Activated CD4-positive, CD25-positive, alpha-beta regulatory T cell treated with anti-CD3 and anti-CD28 coated beads, Interleukin-2, amount 50 U/mL, for 72 hours (primary cell): ENCODE results near the gene VAV2.

ENCODE experiments used
- DNase-seq: peaks from one replicate; pipeline ENCODE4 v3.0.0; 2021

Gene VAV2

DNA sequence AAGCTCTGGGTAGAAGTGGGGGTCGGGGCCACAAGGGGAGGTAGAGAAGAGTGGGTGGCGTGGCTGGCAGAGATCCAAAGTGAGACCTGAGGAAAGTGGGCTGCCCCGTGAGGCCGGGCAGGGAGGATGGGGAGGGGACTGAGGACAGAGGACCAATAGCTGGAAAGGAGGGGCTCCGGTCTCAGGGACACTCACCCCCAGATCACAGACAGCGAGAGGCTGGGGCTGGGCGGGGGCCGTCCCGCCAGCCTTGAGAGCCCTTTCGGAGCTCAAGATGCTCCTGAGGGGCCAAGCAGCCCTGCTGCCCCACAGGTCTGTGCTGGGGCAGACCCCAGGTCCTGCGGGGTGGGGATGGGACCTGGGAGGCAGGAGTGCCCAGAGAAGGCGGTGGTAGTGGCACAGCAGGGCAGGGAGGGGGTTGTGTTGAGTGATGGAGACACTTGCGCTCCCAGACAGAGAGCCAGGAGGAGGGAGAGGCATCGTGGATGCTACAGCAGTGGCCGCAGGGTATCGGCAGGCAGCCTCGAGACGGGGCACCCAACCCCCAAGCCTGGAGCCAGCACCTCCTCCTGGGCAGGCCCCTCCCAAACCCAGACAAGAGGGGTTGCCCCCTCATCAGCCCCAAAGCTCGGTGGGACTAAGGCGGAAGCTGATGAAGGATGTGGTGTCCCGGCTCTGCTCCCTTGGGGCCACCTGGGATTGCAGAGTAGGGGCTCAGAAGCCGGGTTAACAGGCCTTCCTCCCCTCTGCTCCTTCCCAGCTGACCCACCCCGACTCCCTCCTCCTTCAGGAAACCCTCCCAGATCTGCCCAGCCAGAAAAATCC lies 257.3 kb downstream of the VAV2 start:
- DNase-seq = no peak

DNA sequence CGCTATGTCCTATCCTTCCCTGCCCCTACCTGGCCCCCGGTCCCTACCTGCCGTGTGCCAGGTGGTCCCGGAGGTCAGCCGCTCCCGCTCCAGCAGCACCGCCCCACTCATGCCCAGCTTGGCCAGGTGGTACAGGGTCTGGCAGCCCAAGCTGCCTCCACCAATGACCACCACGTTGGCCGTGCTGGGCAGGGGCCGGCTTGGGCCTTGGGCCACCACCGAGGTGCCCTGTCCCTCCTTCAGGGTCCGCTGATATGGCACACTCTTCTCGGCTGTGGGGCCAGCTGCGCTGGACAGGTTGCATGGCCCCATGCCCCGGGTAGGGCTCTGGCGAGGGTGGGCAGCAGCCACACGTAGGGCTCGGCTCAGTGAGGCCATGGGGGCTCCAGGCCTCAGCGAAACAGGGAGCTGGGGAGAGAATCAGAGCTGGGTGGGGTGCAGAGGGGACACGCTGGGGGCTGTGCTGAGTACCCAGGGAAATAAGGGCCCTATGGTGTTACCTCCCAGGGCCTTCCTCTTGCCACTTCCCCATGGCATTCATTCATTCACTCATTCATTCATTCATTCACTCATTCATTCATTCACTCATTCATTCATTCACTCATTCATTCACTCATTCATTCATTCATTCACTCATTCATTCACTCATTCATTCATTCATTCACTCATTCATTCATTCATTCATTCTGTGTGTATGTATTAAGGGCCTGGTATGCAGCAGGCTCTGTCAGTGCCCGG lies 258.2 kb downstream of the VAV2 start:
- DNase-seq = no peak

DNA sequence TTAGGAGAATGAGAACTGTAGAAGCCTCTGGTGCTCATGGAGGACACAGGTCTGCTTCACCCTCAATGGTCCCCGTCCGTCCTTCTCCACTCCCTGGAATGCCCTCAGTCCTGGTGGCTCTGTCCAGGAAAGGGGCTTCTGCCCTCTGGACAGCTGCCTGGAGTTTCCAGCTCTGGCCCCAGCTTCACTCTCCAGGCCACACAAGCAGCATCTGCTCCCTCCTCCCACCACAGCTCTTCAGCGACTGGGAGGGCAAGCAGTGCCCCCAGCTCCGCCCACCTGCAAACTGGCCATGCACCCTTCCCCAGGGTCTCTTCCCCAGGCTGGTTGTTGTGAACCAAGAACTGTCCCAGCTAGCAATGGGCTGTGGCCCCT lies 258.7 kb downstream of the VAV2 start:
- no peak for DNase-seq

DNA sequence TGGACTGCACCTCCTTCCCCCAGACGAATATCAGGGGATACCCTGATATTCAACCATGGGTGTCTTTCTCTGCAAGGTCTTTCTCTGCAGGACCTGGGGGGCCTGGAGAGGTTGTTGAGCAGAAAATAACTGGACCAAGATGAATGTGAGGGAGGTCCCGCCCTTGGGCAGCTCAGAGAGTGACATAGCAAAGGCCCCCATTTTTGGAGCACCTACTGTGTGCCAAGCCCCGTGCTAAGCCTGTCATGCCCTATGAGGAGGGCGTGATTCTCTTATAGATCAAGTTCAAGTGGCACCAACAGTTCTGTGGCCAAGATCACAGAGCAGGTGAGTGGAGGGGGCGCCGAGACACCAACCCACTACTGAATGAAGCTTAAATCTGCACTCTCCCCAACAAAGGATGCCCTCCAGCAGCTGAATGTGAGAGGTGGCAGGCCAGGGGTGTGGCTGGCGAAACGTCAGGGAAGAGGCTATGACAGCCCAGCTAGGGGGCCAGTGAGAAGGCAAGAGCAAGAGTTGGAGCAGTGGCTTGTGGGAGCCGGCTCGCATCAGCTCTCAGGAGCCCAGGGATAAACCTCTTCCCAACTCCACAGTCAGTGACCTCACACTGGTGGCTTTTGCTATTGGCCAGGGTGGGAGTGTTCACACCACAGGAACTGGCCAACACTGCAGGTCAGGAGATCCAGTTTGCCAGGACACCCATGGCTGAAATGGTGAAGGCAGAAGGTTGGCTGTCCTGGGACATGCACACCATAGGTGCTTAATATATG lies 259.3 kb downstream of the VAV2 start:
- DNase-seq = no peak

GRCh38 chr9:133731876-133732638 lies 260.1 kb downstream of the VAV2 start:
- no peak for DNase-seq

DNA sequence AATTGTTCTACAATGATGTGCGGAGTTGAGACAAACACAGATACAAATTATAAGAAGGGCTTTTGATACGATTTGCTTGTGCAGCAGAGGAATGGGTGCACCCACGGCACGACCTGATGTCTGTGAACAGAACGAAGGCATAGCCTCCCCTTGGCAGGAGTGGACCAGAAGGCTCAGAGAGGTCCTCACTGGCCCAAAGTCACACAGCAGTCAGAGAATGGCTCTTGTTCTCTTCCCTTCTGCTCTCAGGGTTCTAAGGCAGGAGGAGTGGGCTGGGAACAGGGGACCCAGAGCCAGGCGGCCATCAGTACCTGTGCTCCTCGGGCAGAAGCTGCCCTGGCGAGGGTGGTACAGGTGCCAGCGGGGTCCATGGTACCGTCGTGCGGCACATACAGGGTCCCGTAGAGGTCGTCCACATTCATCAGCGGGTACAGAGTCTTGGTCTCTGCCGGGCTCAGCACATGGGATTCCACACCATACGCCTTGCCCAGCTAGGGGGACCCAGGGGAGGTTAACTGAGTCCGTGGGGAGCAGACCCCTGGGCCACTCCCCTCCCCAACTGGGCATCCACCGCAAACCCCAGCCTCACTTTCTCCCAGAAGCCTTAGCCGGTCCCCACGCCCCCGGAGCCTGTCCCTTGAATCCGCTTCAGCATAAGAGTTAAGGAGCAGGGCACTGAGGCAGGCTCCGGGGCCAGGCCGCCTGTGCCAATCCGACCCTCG lies 261.0 kb downstream of the VAV2 start:
- no peak for DNase-seq

DNA sequence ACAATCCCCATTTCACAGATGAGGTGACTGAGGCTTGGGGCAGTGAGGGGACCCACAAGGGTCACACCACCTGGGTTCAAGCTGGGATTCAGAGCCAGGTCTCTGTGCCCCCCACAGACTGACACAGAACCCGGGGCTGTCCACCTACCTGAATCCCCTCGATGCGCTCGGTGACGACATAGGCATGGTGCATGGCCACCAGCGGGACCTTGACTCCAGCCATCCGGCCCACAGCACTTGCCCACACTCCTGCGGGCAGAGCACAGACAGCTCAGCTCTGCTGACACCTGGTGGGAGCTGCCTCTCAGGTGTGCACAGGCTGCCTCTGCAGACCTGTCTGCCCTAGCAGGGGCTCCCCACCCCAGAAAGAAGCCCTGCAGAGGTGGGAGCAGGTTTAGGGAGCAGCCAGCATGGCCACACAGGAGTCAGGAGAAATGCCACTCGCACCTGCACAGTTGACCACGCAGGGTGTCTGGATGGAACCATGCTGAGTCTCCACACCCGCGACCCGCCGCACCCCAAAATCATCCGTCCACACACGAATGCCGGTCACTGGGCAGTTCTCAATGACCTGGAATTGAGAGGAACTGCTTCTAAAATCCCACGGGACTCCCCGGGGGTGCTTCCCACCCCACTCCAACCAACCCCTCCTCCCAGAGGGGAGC lies 262.4 kb downstream of the VAV2 start:
- no peak for DNase-seq

DNA sequence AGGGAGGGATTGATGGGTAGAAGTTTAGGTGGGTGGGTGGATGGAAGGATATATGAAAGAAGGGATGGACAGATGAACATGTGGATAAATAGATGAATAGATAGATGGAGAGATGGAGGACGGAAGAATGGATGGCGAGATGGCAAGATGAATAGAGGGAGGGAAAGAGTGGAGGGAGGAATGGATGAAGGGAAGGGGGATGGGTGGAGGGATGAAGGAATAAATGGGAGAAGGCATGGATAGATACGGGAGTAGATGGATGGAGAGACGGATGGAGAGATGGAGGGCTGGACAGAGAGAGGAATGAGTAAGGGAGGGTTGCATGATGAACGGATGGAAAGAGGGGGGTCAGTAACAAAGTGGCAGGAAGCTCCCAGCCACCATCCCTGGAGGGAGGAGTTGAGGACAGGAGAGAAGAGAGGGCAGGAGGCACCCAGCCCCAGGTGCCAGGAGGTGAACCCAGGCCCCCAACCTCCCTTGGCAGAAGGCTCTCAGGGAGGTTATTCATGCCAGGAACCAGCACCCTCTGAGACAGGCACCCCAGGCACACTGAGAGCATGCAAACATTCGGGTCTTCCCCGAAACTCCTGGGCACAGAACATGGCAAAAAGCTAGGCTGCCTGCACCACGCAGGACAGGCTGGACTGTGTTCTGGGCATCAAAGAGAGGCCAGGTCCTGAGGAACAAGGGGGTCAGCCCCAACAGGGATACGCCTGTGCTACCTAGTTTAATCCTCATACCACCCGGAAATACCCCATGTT lies 263.1 kb downstream of the VAV2 start:
- DNase-seq = no peak

DNA sequence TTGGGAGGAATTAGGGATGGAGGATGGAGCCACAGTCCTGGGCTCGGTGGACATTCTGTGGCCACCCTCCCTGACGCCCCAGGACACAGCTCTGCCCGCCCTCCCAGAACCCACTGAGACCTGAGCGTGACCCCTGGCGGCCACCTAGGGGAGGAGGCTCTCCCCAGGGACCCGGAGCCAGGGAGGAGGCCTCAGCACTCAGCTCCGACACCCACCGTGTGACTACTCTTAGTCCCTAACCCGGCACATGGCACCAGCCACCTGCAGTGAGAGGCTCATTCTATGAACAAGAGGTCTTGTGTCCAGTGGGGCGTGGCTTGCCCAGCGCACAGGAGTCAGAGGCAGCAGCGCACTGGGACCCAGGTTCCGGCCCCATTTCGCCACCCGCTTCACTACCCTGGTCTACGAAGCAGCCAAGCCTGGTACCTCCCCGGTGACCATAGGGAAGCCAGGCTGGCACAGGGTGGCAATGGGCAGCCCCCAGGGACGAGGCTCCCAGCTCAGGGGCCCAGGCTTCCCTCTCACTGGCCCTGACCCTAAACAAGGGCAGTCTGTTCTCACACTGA lies 264.2 kb downstream of the VAV2 start:
- DNase-seq = no peak

GRCh38 chr9:133727277-133727875 lies 264.7 kb downstream of the VAV2 start:
- no peak for DNase-seq

GRCh38 chr9:133726401-133727276 lies 265.5 kb downstream of the VAV2 start:
- peak; percentile 49 for DNase-seq

- DNase-seq = no peak
Measured at GRCh38 chr9:133725886-133726285, 266.2 kb downstream of the VAV2 start.

DNA sequence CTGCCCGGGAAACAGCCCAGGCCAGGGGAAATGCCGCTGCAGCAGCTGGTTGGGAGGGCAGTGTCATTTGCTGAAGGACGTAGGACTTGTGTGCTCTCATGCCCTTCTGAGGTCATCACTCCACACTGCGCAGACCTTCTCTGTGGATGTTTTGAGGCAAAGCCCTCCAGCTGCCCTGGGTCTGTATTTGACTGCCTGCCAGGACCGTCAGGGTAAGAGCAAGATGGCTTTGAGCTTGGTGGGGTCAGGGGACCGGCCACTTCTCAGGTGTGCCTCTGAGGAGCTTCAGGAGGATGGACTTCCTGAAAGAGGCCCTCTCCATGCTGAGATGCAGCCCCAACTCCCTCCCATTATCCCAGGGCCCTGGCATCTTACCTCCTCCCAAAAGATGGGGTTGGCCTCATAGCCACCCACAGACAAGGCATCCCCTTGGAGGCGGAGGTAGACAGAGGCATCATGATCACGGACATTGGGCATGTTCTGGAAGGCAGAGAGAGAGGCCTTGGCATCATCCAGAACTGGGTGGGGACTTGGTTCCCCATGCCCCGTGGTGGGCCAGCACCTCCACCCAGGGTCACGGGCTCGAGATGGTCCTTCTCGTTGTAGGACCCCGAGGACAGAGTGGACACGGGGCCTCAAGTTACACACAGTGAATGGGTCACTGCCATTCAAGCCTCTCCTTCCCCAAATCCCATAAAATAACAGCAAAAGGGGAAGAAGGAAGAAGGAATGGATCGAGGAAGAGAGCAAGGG lies 273.4 kb downstream of the VAV2 start:
- DNase-seq = no peak

DNA sequence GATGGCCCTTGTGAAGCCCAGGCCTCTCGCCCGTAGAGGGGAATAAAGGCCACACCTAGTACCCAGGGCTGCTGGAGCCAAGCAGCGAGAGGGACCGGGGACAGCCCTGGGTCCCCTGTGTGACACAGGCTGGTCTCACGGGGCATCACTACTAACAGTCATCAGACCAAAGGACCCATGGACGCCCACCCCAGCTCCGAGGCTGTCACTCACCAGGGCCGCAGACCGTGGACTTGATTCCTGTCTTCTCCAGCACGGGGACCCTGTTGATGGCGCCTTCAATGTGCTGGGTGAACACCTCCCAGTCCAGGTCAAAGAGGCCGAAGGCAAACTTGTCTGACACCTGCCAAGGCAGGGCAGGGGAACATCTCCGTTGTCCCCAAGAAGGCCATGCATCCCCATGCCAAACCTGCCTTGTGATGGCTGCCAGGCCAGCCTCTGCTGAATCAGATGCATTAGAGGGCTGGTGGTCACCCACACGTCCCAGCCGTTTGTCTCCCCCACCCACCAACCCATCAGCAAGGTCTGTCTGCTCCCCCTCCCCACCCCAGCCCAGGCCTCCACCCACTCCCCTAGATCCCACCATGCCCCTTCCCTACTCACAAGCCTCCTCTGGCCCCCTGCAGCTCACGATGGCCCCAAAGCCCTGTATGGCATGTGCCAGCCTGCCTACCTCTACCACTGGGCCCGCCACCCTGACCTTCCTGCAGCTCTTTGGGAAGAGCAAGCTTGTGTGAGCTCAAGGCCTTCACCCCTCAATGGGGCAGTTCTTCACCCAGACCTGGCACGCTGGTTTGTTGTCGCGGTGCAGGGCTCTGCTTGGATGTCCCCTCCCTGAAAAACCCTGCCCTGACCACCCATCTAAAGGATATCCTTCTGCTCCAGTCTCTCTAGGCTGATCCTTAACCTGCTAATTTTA lies 274.8 kb downstream of the VAV2 start:
- no peak for DNase-seq

- DNase-seq = no peak
Measured at GRCh38 chr9:133716564-133717112, 275.5 kb downstream of the VAV2 start.

DNA sequence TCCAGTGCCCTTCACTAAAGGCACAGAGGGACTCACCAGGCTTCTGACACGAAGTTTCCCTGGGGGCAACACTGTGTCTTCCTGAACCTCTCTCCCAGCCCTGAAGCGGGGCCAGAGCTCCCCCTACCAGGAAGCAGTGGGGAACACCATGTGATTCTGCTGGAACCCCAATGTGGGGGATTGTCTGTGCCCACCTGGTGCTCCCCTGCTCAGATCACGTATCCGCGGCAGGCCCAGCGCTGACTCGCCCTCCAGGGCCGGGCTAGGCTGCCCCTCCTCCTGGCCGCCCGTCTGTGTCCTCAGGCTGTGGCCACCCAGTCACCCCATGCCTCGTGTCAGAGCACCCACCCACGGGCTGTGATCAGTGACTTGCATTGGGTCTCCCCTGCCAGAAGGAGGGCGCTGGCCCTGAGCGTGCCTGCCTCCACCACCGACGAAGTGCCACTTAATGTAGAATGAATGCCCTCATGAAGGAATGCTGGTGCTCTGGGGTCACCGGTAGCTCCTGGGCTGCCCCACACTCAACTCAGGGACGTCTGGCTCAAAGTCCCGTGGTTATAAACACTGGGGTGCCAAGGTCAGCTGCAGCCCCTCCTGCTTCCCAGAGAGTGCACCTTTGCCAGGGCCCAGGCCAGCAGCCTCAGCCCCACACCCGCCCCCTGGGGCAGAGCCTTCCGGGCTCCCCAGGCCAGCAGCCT lies 276.1 kb downstream of the VAV2 start:
- no peak for DNase-seq
